Measurements from ENCODE around the gene CST1.

The CST1 gene

DNA sequence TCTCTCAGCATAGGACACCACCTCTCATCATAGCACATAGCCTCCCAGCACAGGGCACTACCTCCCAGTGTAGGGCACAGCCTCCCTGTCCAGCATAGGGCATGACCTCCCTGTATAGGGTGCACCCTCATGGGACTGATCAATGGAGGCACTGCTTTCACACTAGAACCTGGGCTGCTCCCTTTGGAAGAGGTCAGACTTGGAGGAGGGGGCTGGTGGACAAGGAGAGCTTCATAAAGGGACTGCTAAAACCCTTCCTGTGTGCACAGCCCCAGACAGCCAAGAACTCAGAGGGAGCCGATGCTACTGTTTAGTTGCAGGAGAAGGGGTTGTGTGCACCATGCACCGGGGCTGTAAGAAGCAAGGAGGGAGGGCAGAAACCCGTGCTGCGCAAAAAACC, 40.0 kb downstream of the CST1 start:
- DNase-seq (ENCODE audit: low read depth in 1 of 2, low spot score in 1 of 2): no peak

DNA sequence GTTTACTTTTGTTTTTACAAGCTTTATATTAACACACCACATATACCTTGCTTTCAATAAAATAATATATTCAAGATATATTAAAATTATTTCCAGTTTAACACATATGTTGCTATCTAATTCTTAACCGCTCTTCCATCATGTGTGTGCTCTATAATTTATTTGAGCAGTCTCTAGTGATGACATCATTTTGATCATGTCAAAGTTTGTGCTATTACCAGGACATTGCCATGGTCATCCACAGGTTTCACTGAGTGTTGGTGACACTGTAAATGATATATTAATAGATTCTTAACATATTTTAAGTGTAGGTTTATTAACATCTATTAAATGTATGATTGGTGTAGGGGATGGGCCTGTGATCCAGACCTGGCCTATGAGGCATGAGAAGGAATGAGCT, 44.8 kb downstream of the CST1 start:
- no peak for DNase-seq (ENCODE audit: low read depth in 1 of 2, low spot score in 1 of 2)

DNA sequence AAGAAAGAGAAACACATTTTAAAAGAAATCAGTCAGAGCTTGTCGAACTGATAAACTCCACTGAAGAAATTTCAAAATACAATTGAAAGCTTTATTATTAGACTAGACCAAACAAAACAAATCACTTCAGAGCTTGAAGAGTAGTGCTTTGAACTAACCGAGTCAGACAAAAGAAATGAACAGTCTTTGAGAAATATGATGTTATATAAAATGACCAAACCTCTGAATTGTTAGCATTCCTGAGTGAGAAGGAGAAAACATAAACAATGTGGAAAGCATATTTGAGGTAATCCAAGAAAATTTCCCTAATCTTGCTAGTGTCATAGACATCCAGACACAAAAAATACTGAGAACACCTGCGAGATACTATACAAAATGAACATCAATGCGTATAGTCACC, 48.7 kb downstream of the CST1 start:
- no peak for DNase-seq (ENCODE audit: low read depth in 1 of 2, low spot score in 1 of 2)

DNA sequence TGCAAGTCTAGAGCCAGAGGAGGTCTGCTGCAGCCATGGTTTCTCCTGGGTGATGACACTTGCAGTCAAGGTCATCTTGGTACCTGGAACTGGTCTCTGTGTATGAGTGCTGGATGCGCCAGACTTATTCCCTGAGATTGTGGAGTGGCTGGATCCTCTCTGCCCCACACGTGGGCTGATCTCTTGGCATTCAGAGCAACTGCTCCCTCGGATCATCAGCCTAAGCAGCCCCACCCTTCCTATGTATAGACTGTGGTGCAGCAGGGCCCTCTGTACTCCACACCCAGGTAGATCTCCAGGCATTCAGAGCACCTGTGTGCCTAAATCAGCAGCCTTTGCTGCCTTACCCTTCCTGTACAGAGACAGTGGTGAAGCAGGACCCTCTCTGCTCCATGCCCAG, 49.8 kb downstream of the CST1 start:
- DNase-seq (ENCODE audit: low read depth in 1 of 2, low spot score in 1 of 2): no peak

DNA sequence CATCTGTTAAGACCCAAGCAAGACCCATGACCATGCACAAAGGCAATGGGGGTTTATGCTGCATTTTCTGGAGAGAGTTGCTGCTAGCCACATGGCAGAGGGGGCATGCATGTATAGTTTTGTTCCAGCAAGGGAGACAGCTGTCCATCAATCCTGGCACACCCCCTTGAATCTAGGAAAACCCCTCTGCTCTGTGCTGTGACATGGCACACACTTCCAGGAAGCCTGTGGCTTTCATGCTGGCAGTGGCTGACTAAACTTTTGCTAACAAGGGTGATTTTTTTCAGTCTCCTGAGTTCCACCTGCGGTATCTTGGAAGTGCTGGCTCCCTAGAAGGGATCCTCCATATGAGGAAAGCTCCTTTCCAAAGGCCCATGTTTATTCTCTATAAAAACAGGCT, 52.8 kb downstream of the CST1 start:
- no peak for DNase-seq (ENCODE audit: low read depth in 1 of 2, low spot score in 1 of 2)

All from activated CD4-positive, alpha-beta T cell treated with anti-CD3 and anti-CD28 coated beads, Interleukin-2, amount 50 U/mL, for 24 hours (primary cell).